ENCODE measurements around the gene MLF2.
"Not testable (repeated sequence)": the region's sequence is repeated elsewhere in the genome, so short reads cannot be mapped to it uniquely, and the experiment has no call there.

MLF2 gene

DNA sequence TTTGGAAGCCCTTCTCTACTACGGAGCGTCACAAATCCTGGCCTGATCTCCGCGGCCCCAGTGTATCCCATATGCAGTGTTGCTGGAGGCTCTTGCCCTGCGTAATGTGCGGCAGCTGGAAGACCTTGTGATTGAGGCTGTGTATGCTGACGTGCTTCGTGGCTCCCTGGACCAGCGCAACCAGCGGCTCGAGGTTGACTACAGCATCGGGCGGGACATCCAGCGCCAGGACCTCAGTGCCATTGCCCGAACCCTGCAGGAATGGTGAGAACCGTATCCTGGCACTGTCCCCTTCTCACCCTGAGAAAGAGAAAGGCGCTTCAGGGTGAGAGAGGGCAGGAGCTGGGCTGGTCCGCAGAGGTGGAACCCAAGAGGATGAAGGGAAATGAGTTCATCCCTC lies 23.8 kb downstream of the MLF2 start:
- no peak for DNase-seq

DNA sequence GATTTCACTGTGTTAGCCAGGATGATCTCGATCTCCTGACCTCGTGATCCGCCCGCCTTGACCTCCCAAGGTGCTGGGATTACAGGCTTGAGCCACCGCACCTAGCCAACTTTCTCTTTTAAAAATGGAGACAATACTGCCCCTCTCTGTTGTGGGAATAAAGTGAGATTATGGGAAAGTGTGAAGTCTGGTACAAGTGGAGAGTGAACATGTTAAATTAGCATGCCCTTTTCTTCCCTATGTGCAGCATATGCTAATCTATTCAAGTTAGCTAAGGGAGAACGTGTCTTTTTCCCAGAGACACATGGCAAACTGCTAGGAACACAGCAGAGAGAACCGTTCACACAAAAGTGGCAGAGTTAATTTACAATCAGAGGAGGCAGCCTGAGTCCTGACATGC lies 27.6 kb downstream of the MLF2 start:
- no peak for DNase-seq

DNA sequence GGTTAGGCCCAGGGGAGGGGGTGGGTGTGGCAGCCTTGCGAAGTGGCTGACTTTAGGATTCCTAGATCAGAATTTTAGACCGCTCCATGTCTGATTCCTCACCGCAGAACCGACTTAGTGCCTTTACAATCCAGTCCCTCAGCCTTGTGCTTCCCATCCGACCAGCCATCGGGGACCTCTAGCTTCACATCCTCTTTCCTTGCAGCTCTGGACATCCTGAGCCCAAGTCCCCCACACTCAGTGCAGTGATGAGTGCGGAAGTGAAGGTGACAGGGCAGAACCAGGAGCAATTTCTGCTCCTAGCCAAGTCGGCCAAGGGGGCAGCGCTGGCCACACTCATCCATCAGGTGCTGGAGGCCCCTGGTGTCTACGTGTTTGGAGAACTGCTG lies 28.5 kb downstream of the MLF2 start:
- DNase-seq: no peak

DNA sequence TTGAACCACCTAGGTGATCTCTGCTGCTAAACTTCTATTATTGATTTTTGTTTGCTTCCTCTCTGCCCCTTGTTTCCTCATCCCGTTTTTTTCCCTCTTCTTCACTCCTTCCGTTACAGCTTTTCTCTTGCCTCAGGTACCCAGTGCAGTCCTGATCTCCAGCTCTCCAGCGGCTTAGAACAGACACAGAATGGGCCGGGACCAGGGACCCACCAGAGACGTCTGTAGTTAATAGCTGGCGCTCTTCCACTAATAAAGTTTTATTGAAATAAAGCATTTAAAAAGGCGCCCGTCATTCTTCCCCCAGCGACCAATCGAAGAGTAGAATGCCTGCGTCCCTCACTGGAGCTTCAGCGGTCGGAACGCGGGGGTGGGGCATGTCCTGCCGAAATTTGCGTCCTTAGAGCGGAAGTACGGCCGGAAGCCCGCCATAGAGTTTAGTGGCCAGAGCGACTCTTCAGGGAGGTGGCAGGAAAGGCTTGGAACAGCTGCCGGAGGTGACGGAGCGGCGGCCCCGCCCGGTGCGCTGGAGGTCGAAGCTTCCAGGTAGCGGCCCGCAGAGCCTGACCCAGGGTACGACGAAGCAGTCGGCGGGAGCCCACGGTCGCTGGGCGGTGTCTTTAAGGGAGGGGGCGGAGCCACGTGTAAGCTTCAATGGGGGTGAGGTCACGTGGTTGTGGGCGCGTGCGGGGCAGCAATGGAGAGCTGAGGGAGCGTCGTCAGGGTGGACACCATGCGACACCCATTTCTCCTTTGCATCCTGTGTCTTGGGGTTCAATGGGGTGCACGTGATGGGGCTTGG lies 29.1 kb downstream of the MLF2 start, which contains the start of gene COPS7A:
Gene COPS7A, plus strand, starts transcription at position 440 of the 802 bp plus-strand sequence. CDS start 611 bp downstream, outside the sequence.
- peak; percentile 99 for DNase-seq

DNA sequence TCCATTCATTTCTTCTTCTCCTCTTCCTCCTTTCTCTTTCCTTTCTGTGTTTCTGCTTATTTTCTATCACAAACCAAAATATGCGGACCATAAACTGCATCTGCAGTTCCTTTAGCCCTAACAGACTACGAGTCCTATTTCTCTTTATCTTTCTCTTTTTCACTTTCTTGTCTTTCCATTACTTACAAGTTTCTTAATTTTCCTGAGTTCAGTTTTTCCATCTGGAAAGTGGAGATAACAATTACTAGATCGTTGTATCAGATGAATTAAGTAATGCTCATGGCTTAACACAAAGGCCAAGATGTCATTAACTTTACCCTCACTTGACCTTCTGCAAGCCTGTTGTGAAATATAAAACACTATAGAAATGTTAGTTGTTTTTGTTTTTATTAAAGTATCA lies 30.1 kb downstream of the MLF2 start:
- DNase-seq: no peak

DNA sequence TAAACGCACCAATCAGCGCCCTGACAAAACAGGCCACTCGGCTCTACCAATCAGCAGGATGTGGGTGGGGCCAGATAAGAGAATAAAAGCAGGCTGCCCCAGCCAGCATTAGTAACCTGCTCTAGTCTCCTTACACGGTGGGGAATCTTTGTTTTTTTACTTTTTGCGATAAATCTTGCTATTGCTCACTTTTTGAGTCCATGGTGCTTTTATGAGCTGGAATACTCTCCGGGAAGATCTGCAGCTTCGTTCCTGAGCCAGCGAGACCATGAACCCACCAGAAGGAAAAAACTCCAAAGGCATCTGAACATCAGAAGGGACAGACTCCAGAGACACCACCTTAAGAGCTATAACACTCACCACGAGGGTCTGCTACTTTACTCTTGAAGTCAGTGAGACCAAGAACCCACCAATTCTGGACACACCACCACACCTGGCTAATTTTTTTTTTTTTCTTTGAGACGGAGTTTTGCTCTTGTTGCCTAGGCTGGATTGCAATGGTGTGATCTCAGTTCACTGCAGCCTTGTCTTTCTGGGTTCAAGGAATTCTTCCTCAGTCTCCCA lies 36.0 kb downstream of the MLF2 start:
- no peak for DNase-seq

DNA sequence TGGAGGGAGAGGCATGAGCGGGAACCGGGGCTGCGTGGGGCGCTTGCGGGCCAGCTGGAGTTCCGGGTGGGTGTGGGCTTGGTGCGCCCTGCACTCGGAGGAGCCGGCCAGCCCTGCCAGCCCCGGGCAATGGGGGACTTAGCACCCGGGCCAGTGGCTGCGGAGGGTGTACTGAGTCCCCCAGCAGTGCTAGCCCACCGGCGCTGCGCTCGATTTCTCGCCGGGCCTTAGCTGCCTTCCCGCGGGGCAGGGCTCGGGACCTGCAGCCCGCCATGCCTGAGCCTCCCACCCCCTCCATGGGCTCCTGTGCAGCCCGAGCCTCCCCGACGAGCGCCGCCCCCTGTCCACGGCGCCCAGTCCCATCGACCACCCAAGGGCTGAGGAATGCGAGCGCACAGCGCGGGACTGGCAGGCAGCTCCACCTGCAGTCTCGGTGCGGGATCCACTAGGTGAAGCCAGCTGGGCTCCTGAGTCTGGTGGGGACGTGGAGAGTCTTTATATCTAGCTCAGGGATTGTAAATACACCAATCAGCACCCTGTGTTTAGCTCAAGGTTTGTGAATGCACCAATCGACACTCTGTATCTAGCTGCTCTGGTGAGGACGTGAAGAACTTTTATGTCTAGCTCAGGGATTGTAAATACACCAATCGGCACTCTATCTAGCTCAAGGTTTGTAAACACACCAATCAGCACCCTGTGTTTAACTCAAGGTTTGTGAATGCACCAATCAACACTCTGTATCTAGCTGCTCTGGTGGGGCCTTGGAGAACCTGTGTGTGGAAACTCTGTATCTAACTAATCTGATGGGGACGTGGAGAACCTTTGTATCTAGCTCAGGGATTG lies 36.7 kb downstream of the MLF2 start:
- not testable (repeated sequence) for DNase-seq

DNA sequence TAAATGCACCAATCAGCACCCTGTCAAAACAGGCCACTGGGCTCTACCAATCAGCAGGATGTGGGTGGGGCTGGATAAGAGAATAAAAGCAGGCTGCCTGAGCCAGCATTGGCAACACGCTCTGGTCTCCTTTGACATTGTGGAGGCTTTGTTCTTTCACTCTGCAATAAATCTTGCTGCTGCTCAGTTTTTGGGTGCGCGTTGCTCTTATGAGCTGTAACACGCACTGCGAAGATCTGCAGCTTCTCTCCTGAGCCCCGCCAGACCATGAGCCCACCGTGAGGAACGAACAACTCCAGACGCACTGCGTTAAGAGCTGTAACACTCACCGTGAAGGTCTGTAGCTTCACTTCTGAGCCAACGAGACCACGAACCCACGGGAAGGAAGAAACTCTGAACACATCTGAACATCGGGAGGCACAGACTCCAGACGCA lies 44.0 kb downstream of the MLF2 start:
- no peak for DNase-seq

DNA sequence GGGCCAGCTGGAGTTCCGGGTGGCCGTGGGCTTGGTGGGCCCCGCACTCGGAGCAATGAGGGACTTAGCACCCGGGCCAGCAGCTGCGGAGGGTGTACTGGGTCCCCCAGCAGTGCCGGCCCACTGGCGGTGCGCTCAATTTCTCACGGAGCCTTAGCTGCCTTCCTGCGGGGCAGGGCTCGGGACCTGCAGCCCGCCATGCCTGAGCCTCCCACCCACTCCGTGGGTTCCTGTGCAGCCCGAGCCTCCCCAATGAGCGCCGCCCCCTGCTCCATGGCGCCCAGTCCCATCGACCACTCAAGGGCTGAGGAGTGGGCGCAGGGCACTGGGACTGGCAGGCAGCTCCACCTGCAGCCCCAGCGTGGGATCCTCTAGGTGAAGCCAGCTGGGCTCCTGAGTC lies 44.6 kb downstream of the MLF2 start:
- DNase-seq: not testable (repeated sequence)

DNA sequence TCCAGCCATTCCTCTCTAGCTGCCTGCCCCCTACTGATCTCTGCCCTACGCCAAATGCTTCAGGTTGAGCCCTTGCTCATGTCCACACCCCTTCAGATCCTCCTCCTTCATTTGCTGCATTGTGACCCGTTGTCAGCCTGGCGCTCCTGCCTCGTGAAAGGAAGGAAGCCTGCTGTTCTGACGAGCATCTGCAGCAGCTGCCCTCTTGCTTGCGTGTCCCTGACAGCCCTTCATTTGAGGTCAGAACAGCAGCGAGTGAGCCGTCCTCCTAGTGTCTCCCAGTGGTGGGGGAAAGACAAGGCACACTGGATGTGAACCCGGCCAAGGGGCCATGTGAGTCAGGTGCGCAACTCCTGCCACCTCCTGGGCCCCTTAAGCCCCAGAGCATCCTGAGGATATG lies 49.3 kb downstream of the MLF2 start:
- peak; percentile 7 for DNase-seq

DNA sequence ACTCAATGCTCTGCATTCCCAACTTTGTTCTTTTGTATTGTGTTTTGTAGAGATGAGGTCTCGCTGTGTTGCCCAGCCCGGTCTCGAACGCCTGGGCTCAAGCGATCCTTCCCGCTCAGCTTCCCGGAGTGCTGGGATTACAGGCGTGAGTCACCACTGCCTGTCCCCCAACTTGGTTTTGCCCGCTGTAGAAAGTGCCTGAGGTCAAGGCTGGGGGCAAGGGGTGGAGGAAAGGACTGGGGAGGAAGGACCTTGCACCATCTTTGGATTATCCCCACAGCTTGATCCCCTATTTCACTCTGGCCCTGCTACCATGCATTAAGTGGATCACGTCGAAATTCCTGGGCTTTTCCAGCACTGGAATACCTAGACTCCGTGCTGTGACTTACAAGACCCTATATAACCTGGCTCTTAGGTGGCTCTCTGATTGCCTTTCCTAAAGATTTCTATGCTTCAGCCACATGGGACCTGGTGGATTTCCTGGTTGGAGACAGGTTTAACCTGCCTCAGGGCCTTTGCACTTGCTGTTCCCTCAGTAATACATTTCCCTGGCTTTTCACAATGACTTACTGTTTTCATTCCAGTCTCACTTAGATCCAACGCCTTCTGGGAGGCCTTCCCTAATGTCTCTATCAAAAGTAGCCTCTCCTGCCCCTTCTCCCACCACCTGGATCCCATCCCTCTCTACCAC lies 51.7 kb downstream of the MLF2 start:
- no peak for DNase-seq

DNA sequence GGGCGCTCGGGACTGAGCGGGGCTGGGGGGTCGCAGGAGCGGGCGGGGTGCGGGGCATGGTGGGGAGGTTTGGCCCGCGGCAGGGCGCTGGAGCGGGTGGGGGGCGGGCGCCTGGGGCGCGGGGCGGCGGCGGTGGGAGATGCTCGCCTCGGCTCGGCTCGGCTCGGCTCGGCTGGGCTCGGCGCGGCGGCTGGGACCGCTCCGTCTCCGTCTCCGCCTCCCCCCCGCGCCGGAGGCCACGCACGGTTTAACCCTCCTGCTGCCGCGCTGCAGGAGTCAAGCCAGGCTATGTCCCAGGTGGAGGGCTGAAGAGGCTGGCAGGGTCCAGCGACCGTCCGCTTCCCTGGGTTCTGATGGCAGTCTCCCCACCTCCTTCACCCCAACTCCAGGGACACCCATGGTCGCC lies 52.3 kb downstream of the MLF2 start, which contains the start of gene PIANP:
Gene PIANP, minus strand, starts transcription at position 170 of the 406 bp plus-strand sequence. CDS start 2,754 bp downstream, outside the sequence.
- no peak for DNase-seq

DNA sequence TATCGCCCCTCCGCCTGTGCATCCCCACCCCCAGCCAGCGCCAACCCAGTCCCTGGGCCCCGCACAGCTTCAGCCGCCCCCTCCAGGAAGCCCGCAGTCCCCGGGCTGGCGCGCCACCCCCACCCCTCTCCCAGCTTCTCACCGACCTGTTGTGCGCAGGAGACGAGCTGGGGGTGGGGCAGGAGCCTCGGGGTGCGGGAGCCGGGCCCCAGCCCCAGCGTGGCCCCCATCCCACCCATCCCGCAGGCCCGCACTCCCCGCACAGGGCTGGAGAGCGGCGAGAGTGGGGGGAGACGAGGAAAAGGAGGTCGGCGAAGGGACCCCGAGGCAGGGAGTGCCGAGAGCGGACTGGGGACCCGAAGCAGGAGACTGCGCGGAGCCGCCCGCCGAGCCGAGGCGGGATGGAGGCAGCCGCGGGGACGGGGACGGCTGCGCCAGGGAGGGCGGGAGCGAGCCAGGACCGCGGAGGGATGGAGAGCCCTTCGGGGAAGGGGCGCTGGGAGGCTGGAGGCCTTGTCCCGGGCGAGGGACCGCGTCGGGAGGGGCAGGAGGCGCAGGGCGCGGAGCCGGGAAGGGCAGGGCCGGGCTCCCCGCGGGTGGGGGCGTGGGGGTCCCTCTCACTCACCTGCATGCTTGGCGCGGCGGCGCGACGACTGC lies 52.8 kb downstream of the MLF2 start:
- DNase-seq: no peak

DNA sequence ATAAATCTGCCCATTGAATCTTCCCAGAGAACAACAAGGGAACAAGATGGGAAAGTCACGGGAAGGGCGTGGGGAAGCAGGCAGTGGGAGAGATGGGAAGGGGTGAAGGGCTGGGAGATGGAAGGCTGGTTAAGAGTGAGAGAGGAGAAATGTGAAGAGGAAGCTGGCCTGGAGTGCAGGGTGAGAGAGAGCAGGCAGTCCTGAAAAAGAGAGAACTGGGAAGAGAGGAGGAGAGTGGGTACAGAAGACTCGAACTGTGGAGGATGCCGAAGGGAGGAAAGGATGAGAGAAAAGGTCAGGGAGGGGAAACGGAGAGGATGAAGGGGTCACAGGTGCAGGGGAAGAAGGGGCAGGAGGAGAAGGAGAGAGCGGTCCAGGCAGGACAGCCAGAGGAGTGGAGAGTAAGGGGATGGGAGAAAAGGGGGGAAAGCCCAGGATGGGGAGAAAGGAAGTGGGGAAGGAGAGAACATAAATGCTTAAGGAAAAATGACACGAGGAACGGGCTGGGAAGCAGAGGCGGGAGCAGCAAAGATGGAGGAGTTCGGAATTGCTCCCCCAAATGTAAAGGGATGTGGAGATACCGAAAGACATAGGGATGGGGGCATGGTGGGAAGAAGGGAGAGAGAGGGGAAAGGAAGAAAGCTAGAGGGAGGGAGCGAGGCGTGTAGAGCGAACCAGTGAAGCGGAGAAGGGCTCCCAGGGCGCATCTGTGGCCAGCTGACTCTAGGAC lies 53.5 kb downstream of the MLF2 start:
- no peak for DNase-seq

DNA sequence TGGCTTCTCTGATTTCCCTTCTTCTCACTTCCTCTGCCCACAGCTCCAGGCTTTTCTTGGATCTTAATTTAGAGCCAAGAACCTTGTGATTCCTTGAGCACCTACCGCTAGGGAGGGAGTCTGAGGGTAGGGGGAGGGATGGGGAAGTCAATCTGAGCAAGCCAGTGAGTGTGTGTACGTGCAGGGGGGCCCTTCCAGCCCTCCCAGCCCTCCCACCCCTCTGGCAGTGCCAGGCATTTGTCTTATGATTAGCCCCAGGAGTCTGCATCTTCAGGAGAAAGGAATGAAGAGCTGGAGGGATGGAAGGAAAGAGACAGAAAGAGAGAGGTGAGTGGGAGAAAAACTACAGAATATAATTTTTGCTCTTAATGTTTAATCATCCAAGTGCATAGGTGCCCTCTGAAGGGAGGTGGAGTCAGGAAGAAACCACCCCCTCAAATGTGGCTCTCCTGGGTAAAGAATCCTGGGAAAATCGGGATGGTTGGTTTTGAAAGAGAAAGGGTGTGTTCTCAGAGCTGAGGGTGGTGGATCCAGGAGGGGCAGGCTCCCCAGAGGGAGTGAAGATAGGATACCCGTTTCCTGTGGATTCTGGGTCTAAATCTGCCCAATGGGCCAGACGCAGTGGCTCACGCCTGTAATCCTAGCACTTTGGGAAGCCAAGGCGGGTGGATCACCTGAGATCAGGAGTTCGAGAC lies 54.4 kb downstream of the MLF2 start:
- no peak for DNase-seq

Measured in DMS153 (cell line).